SK-N-SH treated with all-trans-retinoic acid at 6 μM for 48 hours (cell line): ENCODE data around the gene PECR.

Experiments used
- ATAC-seq: fragments of 200-7000 bp; cut with Tn5 transposase; 3 replicates; pipeline ENCODE4 v1.9.1; 2020; ENCODE audit warnings: mild to moderate bottlenecking, moderate library complexity
- ARNTL ChIP-seq: fragments of 450-650 bp; formaldehyde crosslinking; IDR thresholded peaks from 2 replicates; pipeline ENCODE4 v1.5.0; 2020; ENCODE audit warnings: low read depth, mild to moderate bottlenecking, moderate library complexity, borderline replicate concordance
- BACH2 ChIP-seq: fragments of 250-450 bp; sonication (Bioruptor Pico); IDR thresholded peaks from 2 replicates; pipeline ENCODE4 v1.9.0; 2021; ENCODE audit warnings: mild to moderate bottlenecking, borderline replicate concordance
- CREB5 ChIP-seq: fragments of 250-450 bp; sonication (Bioruptor Pico); IDR thresholded peaks from 2 replicates; pipeline ENCODE4 v1.5.1; 2020; ENCODE audit warnings: low read depth, mild to moderate bottlenecking, moderate library complexity
- CSDC2 ChIP-seq: fragments of 250-450 bp; sonication (Bioruptor Pico); IDR thresholded peaks from 2 replicates; pipeline ENCODE4 v1.5.0; 2020; ENCODE audit warnings: mild to moderate bottlenecking, moderate library complexity
- CSRNP3 ChIP-seq: fragments of 250-450 bp; sonication (Bioruptor Pico); IDR thresholded peaks from 2 replicates; pipeline ENCODE4 v1.5.1; 2021; ENCODE audit warnings: mild to moderate bottlenecking, moderate library complexity
- ESRRG ChIP-seq: fragments of 250-450 bp; sonication (Bioruptor Pico); IDR thresholded peaks from 2 replicates; pipeline ENCODE4 v1.6.1; 2021; ENCODE audit warnings: mild to moderate bottlenecking
- GLIS3 ChIP-seq: fragments of 250-450 bp; sonication (Bioruptor Pico); IDR thresholded peaks from 2 replicates; pipeline ENCODE4 v1.5.0; 2020; ENCODE audit warnings: mild to moderate bottlenecking, moderate library complexity
- ISL1 ChIP-seq: fragments of 250-450 bp; sonication (Bioruptor Pico); IDR thresholded peaks from 2 replicates; pipeline ENCODE4 v2.1.2; 2022; ENCODE audit warnings: mild to moderate bottlenecking, moderate library complexity
- PATZ1 ChIP-seq: fragments of 250-450 bp; sonication (Bioruptor Pico); IDR thresholded peaks from 2 replicates; pipeline ENCODE4 v1.8.0; 2020; ENCODE audit warnings: mild to moderate bottlenecking, moderate library complexity, borderline replicate concordance
- POU6F1 ChIP-seq: fragments of 250-450 bp; sonication (Bioruptor Pico); IDR thresholded peaks from 2 replicates; pipeline ENCODE4 v1.8.0; 2021; ENCODE audit warnings: low read depth, mild to moderate bottlenecking, moderate library complexity, borderline replicate concordance
- PPARA ChIP-seq: fragments of 250-450 bp; sonication (Bioruptor Pico); IDR thresholded peaks from 2 replicates; pipeline ENCODE4 v1.5.0; 2020; ENCODE audit warnings: mild to moderate bottlenecking, borderline replicate concordance
- RARB ChIP-seq: fragments of 250-450 bp; sonication (Bioruptor Pico); IDR thresholded peaks from 2 replicates; pipeline ENCODE4 v1.8.0; 2021; ENCODE audit warnings: mild to moderate bottlenecking, moderate library complexity
- SNAI2 ChIP-seq: fragments of 250-450 bp; sonication (Bioruptor Pico); IDR thresholded peaks from 2 replicates; pipeline ENCODE4 v1.5.0; 2020; ENCODE audit warnings: mild to moderate bottlenecking, moderate library complexity
- TOX ChIP-seq: fragments of 250-450 bp; sonication (Bioruptor Pico); IDR thresholded peaks from 2 replicates; pipeline ENCODE4 v1.8.0; 2021; ENCODE audit warnings: mild to moderate bottlenecking, moderate library complexity, borderline replicate concordance
- TSHZ2 ChIP-seq: fragments of 250-450 bp; sonication (Bioruptor Pico); IDR thresholded peaks from 2 replicates; pipeline ENCODE4 v1.5.0; 2020; ENCODE audit warnings: mild to moderate bottlenecking, moderate library complexity
- ZFP30 ChIP-seq: fragments of 450-650 bp; formaldehyde crosslinking; IDR thresholded peaks from 2 replicates; pipeline ENCODE4 v1.5.0; 2022; ENCODE audit warnings: mild to moderate bottlenecking, moderate library complexity
- ZNF70 ChIP-seq: fragments of 450-650 bp; formaldehyde crosslinking; IDR thresholded peaks from 2 replicates; pipeline ENCODE4 v1.5.0; 2020; ENCODE audit warnings: mild to moderate bottlenecking, moderate library complexity
- ZNF8 ChIP-seq: fragments of 450-650 bp; formaldehyde crosslinking; IDR thresholded peaks from 2 replicates; pipeline ENCODE4 v1.5.0; 2020; ENCODE audit warnings: mild to moderate bottlenecking, moderate library complexity

PECR gene

GRCh38 chr2:216112926-216113325 lies 31.3 kb upstream of the PECR start:
- TF ChIP-seq ZNF70 (no peak), PPARA (CRISPR knock-in tag) (no peak), POU6F1 (CRISPR knock-in tag) (no peak), PATZ1 (no peak), CSRNP3 (CRISPR knock-in tag) (no peak), RARB (CRISPR knock-in tag) (no peak), SNAI2 (CRISPR knock-in tag) (no peak), BACH2 (no peak), TSHZ2 (no peak), GLIS3 (CRISPR knock-in tag) (no peak), ISL1 (CRISPR knock-in tag) (no peak), ZNF8 (CRISPR knock-in tag) (no peak)
- TF ChIP-seq, all 23 proteins: peak for 0
- no peak for ATAC-seq

- TF ChIP-seq TSHZ2 = no peak
- ATAC-seq = no peak
These were observed 29.5 kb upstream of the PECR start for GRCh38 chr2:216111122-216111521.

GRCh38 chr2:216110620-216111019 lies 29.0 kb upstream of the PECR start:
- no peak for ATAC-seq
- TF ChIP-seq BACH2 = no peak
- TF ChIP-seq PATZ1 = no peak
- no peak for TF ChIP-seq RARB (CRISPR knock-in tag)
- no peak for TF ChIP-seq SNAI2 (CRISPR knock-in tag)
- TF ChIP-seq CREB5 (CRISPR knock-in tag) = no peak
- TF ChIP-seq CSDC2 = no peak
- TF ChIP-seq ESRRG (CRISPR knock-in tag) = no peak
- TF ChIP-seq ARNTL = no peak
- no peak for TF ChIP-seq ISL1 (CRISPR knock-in tag)
- no peak for TF ChIP-seq CSRNP3 (CRISPR knock-in tag)
- TF ChIP-seq POU6F1 (CRISPR knock-in tag) = no peak
- TF ChIP-seq GLIS3 (CRISPR knock-in tag) = no peak
- TF ChIP-seq ZFP30 (CRISPR knock-in tag) = no peak
- no peak for TF ChIP-seq TOX (CRISPR knock-in tag)
